A673 (cell line): ENCODE measurements around the gene SPRR1B.

Experiments used
- EZH2 ChIP-seq: fragments of 200-600 bp; sonication (generic); IDR thresholded peaks from 2 replicates; pipeline ENCODE4 v1.6.1; 2017; ENCODE audit warnings: borderline replicate concordance, low read depth, mild to moderate bottlenecking, mixed read lengths, antibody characterized with exemption, low read length; ENCODE audit not compliant: poor library complexity, severe bottlenecking
- TF ChIP-seq, protein P1 (sequence below): fragments of 300-800, 200-600 bp; sonication (generic); conservative IDR thresholded peaks from 2 replicates; pipeline ENCODE4 v1.5.1; 2017; ENCODE audit warnings: low read depth, mild to moderate bottlenecking, antibody characterized with exemption, low read length, moderate library complexity, mixed read lengths

DNA sequence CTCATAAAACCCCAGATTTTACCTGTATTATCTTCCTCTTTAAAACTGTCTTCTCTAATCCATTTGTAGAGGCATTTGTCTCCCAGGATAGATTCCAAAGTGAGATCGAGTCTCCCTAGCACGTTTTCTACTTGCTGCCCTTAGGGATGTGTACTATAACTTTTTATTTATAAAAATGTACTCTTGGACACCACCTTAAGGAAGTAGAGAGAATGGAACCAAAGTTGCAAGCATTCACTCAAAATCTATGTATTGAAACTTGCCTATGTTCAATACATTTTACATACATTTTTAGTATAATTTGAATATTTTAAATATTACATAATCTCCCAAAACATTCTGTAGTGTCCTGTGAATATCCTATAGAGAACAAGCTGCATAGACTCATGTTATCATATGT, 27.2 kb downstream of the SPRR1B start:
- TF ChIP-seq, protein P1, sequence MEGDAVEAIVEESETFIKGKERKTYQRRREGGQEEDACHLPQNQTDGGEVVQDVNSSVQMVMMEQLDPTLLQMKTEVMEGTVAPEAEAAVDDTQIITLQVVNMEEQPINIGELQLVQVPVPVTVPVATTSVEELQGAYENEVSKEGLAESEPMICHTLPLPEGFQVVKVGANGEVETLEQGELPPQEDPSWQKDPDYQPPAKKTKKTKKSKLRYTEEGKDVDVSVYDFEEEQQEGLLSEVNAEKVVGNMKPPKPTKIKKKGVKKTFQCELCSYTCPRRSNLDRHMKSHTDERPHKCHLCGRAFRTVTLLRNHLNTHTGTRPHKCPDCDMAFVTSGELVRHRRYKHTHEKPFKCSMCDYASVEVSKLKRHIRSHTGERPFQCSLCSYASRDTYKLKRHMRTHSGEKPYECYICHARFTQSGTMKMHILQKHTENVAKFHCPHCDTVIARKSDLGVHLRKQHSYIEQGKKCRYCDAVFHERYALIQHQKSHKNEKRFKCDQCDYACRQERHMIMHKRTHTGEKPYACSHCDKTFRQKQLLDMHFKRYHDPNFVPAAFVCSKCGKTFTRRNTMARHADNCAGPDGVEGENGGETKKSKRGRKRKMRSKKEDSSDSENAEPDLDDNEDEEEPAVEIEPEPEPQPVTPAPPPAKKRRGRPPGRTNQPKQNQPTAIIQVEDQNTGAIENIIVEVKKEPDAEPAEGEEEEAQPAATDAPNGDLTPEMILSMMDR = no peak
- TF ChIP-seq EZH2 = no peak
